ENCODE data around the gene FBLN1.
A peak's percentile ranks its signal among the peaks of the same experiment; 100 is the strongest.

Gene FBLN1

GRCh38 chr22:45499746-45500145, 2.9 kb upstream of the FBLN1 start:
- in situ Hi-C loops (cut with HindIII; ENCODE audit: low sequenced_read_pairs), result no loop called here
- no peak for TF ChIP-seq CTCF (IDR thresholded peaks at IDR 0.05; ENCODE audit: low read depth, low read length, missing control alignments)
- no peak for DNase-seq (ENCODE audit: low read depth)
- no peak overlapping the region for H3K4me3 ChIP-seq (ENCODE audit: low read depth, low read length)

GRCh38 chr22:45503050-45503815, 550 bp downstream of the FBLN1 start:
- no peak for TF ChIP-seq CTCF (IDR thresholded peaks at IDR 0.05; ENCODE audit: low read depth, low read length, missing control alignments)
- no peak for DNase-seq (ENCODE audit: low read depth)
- peak overlapping the region; percentile 93 for H3K4me3 ChIP-seq (ENCODE audit: low read depth, low read length)
- in situ Hi-C loops (cut with HindIII; ENCODE audit: low sequenced_read_pairs), result no loop called here

GRCh38 chr22:45503816-45504372, 1.2 kb downstream of the FBLN1 start:
- no peak for TF ChIP-seq CTCF (IDR thresholded peaks at IDR 0.05; ENCODE audit: low read depth, low read length, missing control alignments)
- no peak for DNase-seq (ENCODE audit: low read depth)
- H3K4me3 ChIP-seq (ENCODE audit: low read depth, low read length), result peak overlapping the region; percentile 93
- in situ Hi-C loops (cut with HindIII; ENCODE audit: low sequenced_read_pairs), result no loop called here

- peak; percentile 53 for DNase-seq (ENCODE audit: low read depth)
- TF ChIP-seq CTCF (IDR thresholded peaks at IDR 0.05; ENCODE audit: low read depth, low read length, missing control alignments), result no peak
- H3K4me3 ChIP-seq (ENCODE audit: low read depth, low read length), result peak overlapping the region; percentile 93
- in situ Hi-C loops (cut with HindIII; ENCODE audit: low sequenced_read_pairs), result no loop called here
Measured at GRCh38 chr22:45504373-45505341, 2.0 kb downstream of the FBLN1 start.

- in situ Hi-C loops (cut with HindIII; ENCODE audit: low sequenced_read_pairs), result no loop called here
- no peak overlapping the region for H3K4me3 ChIP-seq (ENCODE audit: low read depth, low read length)
- no peak for DNase-seq (ENCODE audit: low read depth)
- TF ChIP-seq CTCF (IDR thresholded peaks at IDR 0.05; ENCODE audit: low read depth, low read length, missing control alignments), result no peak
Measured at GRCh38 chr22:45505991-45506747, 3.5 kb downstream of the FBLN1 start.

Data from astrocyte of the cerebellum (primary cell).